SK-N-SH (cell line): ENCODE results near the gene TTC39C. TPM values are rescaled to one million over a fixed set of nuclear protein-coding genes. Genes with fewer than 3 reads are reported as not detected.

Source experiments
- CTCF ChIA-PET: fragments of 300-600, 350-600 bp; formaldehyde crosslinking; extraction: SDS; loops from one replicate; lab custom pipeline; 2021; lab: Yijun Ruan, JAX
- POLR2A ChIA-PET: fragments of 350-600 bp; sonication (Branson Sonifier 250); formaldehyde crosslinking; extraction: SDS; loops from one replicate; lab custom pipeline; 2020; ENCODE audit warnings: antibody characterized with exemption, inconsistent platforms; lab: Yijun Ruan, JAX
- DNase-seq: peaks from one replicate; pipeline ENCODE4 v3.0.0; 2012
- H2AFZ ChIP-seq: fragments of 200-600 bp; sonication (generic); 2 replicates; pipeline ENCODE4 v1.8.1; 2016; ENCODE audit warnings: antibody characterized with exemption, mild to moderate bottlenecking, low read depth
- H3F3A ChIP-seq: fragments of 200-600 bp; sonication (generic); replicated peaks from 2 replicates; pipeline ENCODE3; 2016; ENCODE audit warnings: antibody characterized with exemption, mild to moderate bottlenecking; ENCODE audit not compliant: insufficient read depth
- H3K27ac ChIP-seq, 2 experiments: fragments of 200-500 bp in 1 of 2; fragments of 200-600 bp in 1 of 2; sonication (Bioruptor generic) in 1 of 2; sonication (generic), shearing (Covaris generic) in 1 of 2; 2 replicates each; pipeline versions ENCODE4 v1.5.1 to v1.6.1; 2014 to 2016; ENCODE audit warnings: low read depth in 2 of 2, inconsistent platforms in 1 of 2, low read length in 1 of 2, mild to moderate bottlenecking in 1 of 2, mixed read lengths in 1 of 2
- H3K27me3 ChIP-seq: fragments of 200-600 bp; sonication (generic), shearing (Covaris generic); 2 replicates; pipeline ENCODE4 v1.6.1; 2016; ENCODE audit warnings: mixed run types; ENCODE audit not compliant: insufficient read depth
- H3K36me3 ChIP-seq, 2 experiments: fragments of 200-500 bp in 1 of 2; fragments of 200-600 bp in 1 of 2; sonication (Bioruptor generic) in 1 of 2; sonication (generic) in 1 of 2; replicated peaks in 1 of 2; 2 replicates each; pipeline versions ENCODE3 to v1.5.1; 2014 to 2016; ENCODE audit warnings: low read length in 1 of 2, mild to moderate bottlenecking in 1 of 2; ENCODE audit not compliant: insufficient read depth in 2 of 2, control insufficient read depth in 1 of 2
- H3K4me1 ChIP-seq, 2 experiments: fragments of 200-500 bp in 1 of 2; fragments of 200-600 bp in 1 of 2; sonication (Bioruptor generic) in 1 of 2; sonication (generic), shearing (Covaris generic) in 1 of 2; 2 replicates each; pipeline versions ENCODE4 v1.5.1 to v1.6.1; 2014 to 2016; ENCODE audit warnings: low read depth in 1 of 2, low read length in 1 of 2, mixed run types in 1 of 2; ENCODE audit not compliant: insufficient read depth in 2 of 2, control insufficient read depth in 1 of 2
- H3K4me2 ChIP-seq: fragments of 200-600 bp; sonication (generic), shearing (Covaris generic); 2 replicates; pipeline ENCODE4 v1.6.1; 2017; ENCODE audit warnings: mixed run types
- H3K4me3 ChIP-seq, 2 experiments: fragments of 200-500 bp in 1 of 2; fragments of 200-600 bp in 1 of 2; sonication (Bioruptor generic) in 1 of 2; sonication (generic), shearing (Covaris generic) in 1 of 2; 2 replicates each; pipeline versions ENCODE4 v1.5.1 to v1.8.1; 2014 to 2016; ENCODE audit warnings: low read depth in 2 of 2, inconsistent platforms in 1 of 2, low read length in 1 of 2, mild to moderate bottlenecking in 1 of 2, mixed read lengths in 1 of 2, moderate library complexity in 1 of 2
- H3K79me2 ChIP-seq: fragments of 200-600 bp; sonication (generic); 2 replicates; pipeline ENCODE4 v1.8.1; 2017; ENCODE audit warnings: mild to moderate bottlenecking; ENCODE audit not compliant: insufficient read depth
- H3K9ac ChIP-seq: fragments of 200-600 bp; sonication (generic); 2 replicates; pipeline ENCODE4 v1.6.1; 2017; ENCODE audit warnings: mixed run types
- H3K9me2 ChIP-seq: fragments of 200-600 bp; sonication (generic); 2 replicates; pipeline ENCODE4 v1.6.1; 2017; ENCODE audit warnings: mixed run types
- H3K9me3 ChIP-seq: fragments of 200-600 bp; sonication (generic); 2 replicates; pipeline ENCODE4 v1.6.1; 2017; ENCODE audit warnings: mixed run types, mild to moderate bottlenecking, moderate library complexity
- H4K20me1 ChIP-seq: fragments of 200-600 bp; sonication (generic); 2 replicates; pipeline ENCODE4 v1.6.1; 2017; ENCODE audit warnings: mild to moderate bottlenecking, mixed run types; ENCODE audit not compliant: insufficient read depth
- CHD2 ChIP-seq: fragments of 150-350 bp; IDR thresholded peaks from 2 replicates; pipeline ENCODE4 v1.6.1; 2018; ENCODE audit warnings: low read length; ENCODE audit not compliant: partially characterized antibody
- ELF1 ChIP-seq: IDR thresholded peaks from 2 replicates; pipeline ENCODE4 v1.4.0; 2012
- FOXJ3 ChIP-seq: sonication (generic); formaldehyde crosslinking; IDR thresholded peaks from 2 replicates; pipeline ENCODE4 v1.5.1; 2020; ENCODE audit warnings: mild to moderate bottlenecking, missing genetic modification reagents
- FOXM1 ChIP-seq: IDR thresholded peaks from 2 replicates; pipeline ENCODE4 v1.4.0; 2012; ENCODE audit warnings: low read depth, mild to moderate bottlenecking
- GATA2 ChIP-seq: sonication (generic); formaldehyde crosslinking; IDR thresholded peaks from 2 replicates; pipeline ENCODE4 v1.5.0; 2020; ENCODE audit warnings: mild to moderate bottlenecking, missing genetic modification reagents
- IRF3 ChIP-seq: fragments of 150-350 bp; IDR thresholded peaks from 2 replicates; pipeline ENCODE4 v1.6.1; 2016; ENCODE audit warnings: mild to moderate bottlenecking, low read depth, low read length
- JUND ChIP-seq: IDR thresholded peaks from 2 replicates; pipeline ENCODE4 v1.4.0; 2012
- MEF2A ChIP-seq: IDR thresholded peaks from 2 replicates; pipeline ENCODE4 v1.4.0; 2012; ENCODE audit warnings: low read depth, borderline replicate concordance
- MXI1 ChIP-seq: IDR thresholded peaks from 2 replicates; pipeline ENCODE4 v1.6.1; 2012; ENCODE audit warnings: mild to moderate bottlenecking, low read depth, low read length, improper control_type of control experiment
- NFIC ChIP-seq: IDR thresholded peaks from 2 replicates; pipeline ENCODE4 v1.4.0; 2012; ENCODE audit warnings: borderline replicate concordance
- PBX3 ChIP-seq: IDR thresholded peaks from 2 replicates; pipeline ENCODE4; 2012
- RAD21 ChIP-seq: IDR thresholded peaks from 2 replicates; pipeline ENCODE4 v1.6.1; 2012; ENCODE audit warnings: mild to moderate bottlenecking, low read length
- RFX5 ChIP-seq: IDR thresholded peaks from 2 replicates; pipeline ENCODE4 v1.6.1; 2012; ENCODE audit warnings: mild to moderate bottlenecking, improper control_type of control experiment, low read length
- RXRA ChIP-seq: IDR thresholded peaks from 2 replicates; pipeline ENCODE4 v1.4.0; 2012; ENCODE audit warnings: low read depth, mild to moderate bottlenecking, borderline replicate concordance
- TAF1 ChIP-seq: IDR thresholded peaks from 2 replicates; pipeline ENCODE4 v1.6.1; 2012; ENCODE audit warnings: low read depth, mild to moderate bottlenecking, low read length, moderate library complexity, borderline replicate concordance
- TCF12 ChIP-seq: IDR thresholded peaks from 2 replicates; pipeline ENCODE4 v1.4.0; 2012
- USF1 ChIP-seq: IDR thresholded peaks from 2 replicates; pipeline ENCODE4 v1.4.0; 2012; ENCODE audit warnings: low read depth, borderline replicate concordance
- YY1 ChIP-seq: IDR thresholded peaks from 2 replicates; pipeline ENCODE4 v1.4.0; 2012; ENCODE audit warnings: low read depth, mild to moderate bottlenecking
- ZBTB33 ChIP-seq: IDR thresholded peaks from 2 replicates; pipeline ENCODE4 v1.4.0; 2012; ENCODE audit warnings: low read depth, borderline replicate concordance
- WGBS: methylation state at CpG from one replicate; pipeline ENCODE4 v1.1.6; 2017; ENCODE audit warnings: low lambda C conversion rate; 5-methylcytosine and 5-hydroxymethylcytosine counted together
- polyA plus RNA-seq, 3 experiments: library from polyadenylated mRNA; depleted of rRNA; stranded (reverse); fragments of >200 nt; gene quantifications; 2 replicates each; pipeline ENCODE4 v1.2.3, GENCODE V29; 2012

The TTC39C gene
- polyA plus RNA-seq, 1 of the 3 experiments (the other 2 are of a cell fraction): 8.6 TPM

- TF ChIP-seq FOXJ3 (CRISPR knock-in tag) (no peak), JUND (no peak), FOXM1 (no peak), GATA2 (CRISPR knock-in tag) (no peak), MXI1 (no peak), YY1 (no peak), TCF12 (no peak), IRF3 (no peak), CHD2 (no peak), RAD21 (no peak), RFX5 (no peak), MEF2A (no peak), RXRA (no peak), NFIC (no peak), PBX3 (no peak), ELF1 (no peak), USF1 (no peak), TAF1 (no peak), ZBTB33 (no peak)
- H3K9me2 ChIP-seq: no peaks in the 10 kb centered on the region
- no peak overlapping the region for H3K4me3 ChIP-seq
- H3K27me3 ChIP-seq: no peaks in the 10 kb centered on the region
- no peak for DNase-seq
- ChIA-PET POLR2A (no interaction called here), CTCF (interaction anchor here (1.6 kb wide), 1 partner anchor 16 kb away, joined by 5 read pairs; no protein-coding TSS in a partner anchor)
- H4K20me1 ChIP-seq: no peaks in the 10 kb centered on the region
- H3F3A ChIP-seq: no peaks in the 10 kb centered on the region
- peaks cover 45 to 61% of the 10 kb centered on the region in 2 experiments for H3K36me3 ChIP-seq
- no peak overlapping the region for H3K4me2 ChIP-seq
- WGBS: 91% methylated on average over 2 of the region's 2 CpGs
- no peaks in the 10 kb centered on the region for H3K79me2 ChIP-seq
- H3K4me1 ChIP-seq: no peaks in the 10 kb centered on the region; a peak in 1 of 4 replicates
- no peak overlapping the region for H3K9ac ChIP-seq
- H3K9me3 ChIP-seq: no peaks in the 10 kb centered on the region
- H3K27ac ChIP-seq: no peak overlapping the region
- H2AFZ ChIP-seq: no peak overlapping the region
These were observed 146.8 kb downstream of the TTC39C start for GRCh38 chr18:24161304-24161703.
